ENCODE measurements around the gene RPS3.
A peak's percentile ranks its signal among the peaks of the same experiment; 100 is the strongest.

The RPS3 gene

GRCh38 chr11:75384438-75385080, 14.8 kb upstream of the RPS3 start (continued):
- TF ChIP-seq ZNF362 (tag by site-specific recombination; IDR thresholded peaks at IDR 0.05) (0 out of 2 replicates have a peak, but pooled peaks have one; percentile 38), ZFP69B (tag by site-specific recombination; IDR thresholded peaks at IDR 0.05) (0 out of 2 replicates have a peak, but pooled peaks have one; percentile 37), ZNF248 (tag by site-specific recombination; IDR thresholded peaks at IDR 0.05) (no peak), ZNF223 (tag by site-specific recombination; IDR thresholded peaks at IDR 0.05) (no peak), ZNF660 (tag by site-specific recombination; IDR thresholded peaks at IDR 0.05) (no peak), GLIS1 (tag by site-specific recombination; IDR thresholded peaks at IDR 0.05) (peak; percentile 37; the same call in 1 of the 2 replicates), ZNF513 (tag by site-specific recombination; IDR thresholded peaks at IDR 0.05) (no peak), REPIN1 (tag by site-specific recombination; IDR thresholded peaks at IDR 0.05; ENCODE audit: low read depth) (no peak), ZFP3 (tag by site-specific recombination; IDR thresholded peaks at IDR 0.05; ENCODE audit: low read depth) (no peak), ZNF560 (tag by site-specific recombination; IDR thresholded peaks at IDR 0.05; ENCODE audit: borderline replicate concordance) (no peak), ZNF654 (tag by site-specific recombination; IDR thresholded peaks at IDR 0.05; ENCODE audit: low read depth) (peak; percentile 85), GLI4 (tag by site-specific recombination; IDR thresholded peaks at IDR 0.05) (no peak), BCL11A (tag by site-specific recombination; IDR thresholded peaks at IDR 0.05; ENCODE audit: low read depth) (no peak), ZNF350 (tag by site-specific recombination; IDR thresholded peaks at IDR 0.05) (no peak), ZSCAN23 (tag by site-specific recombination; IDR thresholded peaks at IDR 0.05) (no peak), TSHZ1 (tag by site-specific recombination; IDR thresholded peaks at IDR 0.05; ENCODE audit: borderline replicate concordance) (no peak), YY1 (tag by site-specific recombination; IDR thresholded peaks at IDR 0.05) (no peak), ZNF768 (tag by site-specific recombination; IDR thresholded peaks at IDR 0.05) (no peak), ZNF704 (tag by site-specific recombination; IDR thresholded peaks at IDR 0.05) (no peak), ZIC2 (tag by site-specific recombination; IDR thresholded peaks at IDR 0.05) (peak; percentile 69), ZBTB7A (tag by site-specific recombination; IDR thresholded peaks at IDR 0.05; ENCODE audit: low read depth) (no peak), ZNF404 (tag by site-specific recombination; IDR thresholded peaks at IDR 0.05) (no peak), HOXD13 (CRISPR knock-in tag; IDR thresholded peaks at IDR 0.05; ENCODE audit: borderline replicate concordance) (no peak), ZNF174 (tag by site-specific recombination; IDR thresholded peaks at IDR 0.05) (no peak), INSM2 (tag by site-specific recombination; IDR thresholded peaks at IDR 0.05) (no peak), ZNF2 (tag by site-specific recombination; IDR thresholded peaks at IDR 0.05) (peak; percentile 62; the same call in 1 of the 2 replicates), SP2 (tag by site-specific recombination; IDR thresholded peaks at IDR 0.05) (no peak), ZNF112 (tag by site-specific recombination; IDR thresholded peaks at IDR 0.05) (no peak)

All from HEK293 (cell line).